SK-N-MC (cell line): Measurements from ENCODE around the gene BFSP2.

Source experiments
- EZH2 ChIP-seq: fragments of 200-600 bp; sonication (generic); IDR thresholded peaks from one replicate; pipeline ENCODE4 v1.6.1; 2017; ENCODE audit warnings: antibody characterized with exemption
- POLR2AphosphoS5 ChIP-seq: IDR thresholded peaks from 2 replicates; pipeline ENCODE4 v1.6.1; 2012; ENCODE audit warnings: mild to moderate bottlenecking, low read depth, low read length, borderline replicate concordance

- TF ChIP-seq EZH2: no peak
- no peak for TF ChIP-seq POLR2AphosphoS5
Measured at GRCh38 chr3:133468251-133468721, 68.4 kb downstream of the BFSP2 start.
